Endothelial cell of umbilical vein (primary cell): ENCODE results near the gene WNT6. TPM values are rescaled to one million over a fixed set of nuclear protein-coding genes. Genes with fewer than 3 reads are reported as not detected.

ENCODE experiments used
- BruUV-seq: library from RNA; stranded (reverse); fragments of 400-500 nt; replicated peaks from 2 replicates; lab custom pipeline; 2021; lab: Mats Ljungman, UMichigan
- CTCF ChIA-PET: fragments of 300-600, 350-600 bp; sonication (Branson Sonifier 250); formaldehyde crosslinking; loops from one replicate; lab custom pipeline; 2021; ENCODE audit warnings: antibody characterized with exemption, inconsistent platforms; lab: Charles Lee
- POLR2A ChIA-PET: fragments of 300-600, 350-600 bp; sonication (Branson Sonifier 250); formaldehyde crosslinking; loops from one replicate; lab custom pipeline; 2021; ENCODE audit warnings: antibody characterized with exemption, inconsistent platforms; lab: Charles Lee
- DNase-seq: peaks from one replicate; pipeline ENCODE4 v3.0.0-alpha.2; 2011; ENCODE audit warnings: low read depth, low spot score
- FAIRE-seq: peaks from 2 replicates; lab custom pipeline; 2011; peaks lifted over from hg19 to GRCh38; lab: Jason Lieb, UNC
- H2AFZ ChIP-seq: 2 replicates; pipeline ENCODE4 v1.6.0; 2012; ENCODE audit warnings: low read depth, low read length, control low read depth, inconsistent platforms
- H3K27ac ChIP-seq: 2 replicates; pipeline ENCODE4 v1.5.1; 2011; ENCODE audit warnings: low read depth, mild to moderate bottlenecking, control low read depth, low read length, moderate library complexity; ENCODE audit not compliant: insufficient read depth
- H3K27me3 ChIP-seq, 2 experiments: 2 replicates each; pipeline versions ENCODE4 v1.6.0 to v1.6.1; 2011; ENCODE audit warnings: low read length in 2 of 2, mixed read lengths in 1 of 2; ENCODE audit not compliant: control insufficient read depth in 2 of 2, insufficient read depth in 2 of 2
- H3K36me3 ChIP-seq, 2 experiments: 2 replicates in 1 of 2; 3 replicates in 1 of 2; pipeline ENCODE4 v1.5.1; 2011; ENCODE audit warnings: low read length in 2 of 2, mild to moderate bottlenecking in 1 of 2, moderate library complexity in 1 of 2; ENCODE audit not compliant: control insufficient read depth in 2 of 2, insufficient read depth in 2 of 2; ENCODE audit errors: extremely low read depth in 1 of 2
- H3K4me1 ChIP-seq: 3 replicates; pipeline ENCODE4 v1.5.1; 2011; ENCODE audit warnings: mild to moderate bottlenecking, low read length; ENCODE audit not compliant: control insufficient read depth, insufficient read depth; ENCODE audit errors: extremely low read depth
- H3K4me2 ChIP-seq: 2 replicates; pipeline ENCODE4 v1.6.1; 2011; ENCODE audit warnings: low read length, control low read depth, mixed read lengths; ENCODE audit not compliant: insufficient read depth
- H3K4me3 ChIP-seq, 3 experiments: fragments of 200-600 bp in 1 of 3; sonication (generic), shearing (Covaris generic) in 1 of 3; replicated peaks in 1 of 3; 2 replicates each; pipeline ENCODE4 v1.5.1; 2011 to 2016; ENCODE audit warnings: control low read depth in 3 of 3, low read length in 3 of 3, mild to moderate bottlenecking in 2 of 3, inconsistent platforms in 1 of 3, low read depth in 1 of 3, moderate library complexity in 1 of 3; ENCODE audit not compliant: insufficient read depth in 1 of 3
- H3K79me2 ChIP-seq: 2 replicates; pipeline ENCODE4 v1.6.0; 2012; ENCODE audit warnings: low read length, inconsistent platforms; ENCODE audit not compliant: control insufficient read depth, insufficient read depth
- H3K9ac ChIP-seq: replicated peaks from 2 replicates; pipeline ENCODE3; 2011; ENCODE audit warnings: low read length, control low read depth; ENCODE audit not compliant: insufficient read depth; ENCODE audit errors: extremely low read depth
- H3K9me1 ChIP-seq: replicated peaks from 3 replicates; pipeline ENCODE4 v1.6.0; 2011; ENCODE audit warnings: mild to moderate bottlenecking, low read length; ENCODE audit not compliant: control insufficient read depth, insufficient read depth; ENCODE audit errors: extremely low read depth
- H3K9me3 ChIP-seq: replicated peaks from 2 replicates; pipeline ENCODE4 v1.5.1; 2012; ENCODE audit warnings: low read length, inconsistent platforms; ENCODE audit not compliant: control insufficient read depth, insufficient read depth
- H4K20me1 ChIP-seq: replicated peaks from 2 replicates; pipeline ENCODE3; 2011; ENCODE audit warnings: mild to moderate bottlenecking, low read length; ENCODE audit not compliant: control insufficient read depth, insufficient read depth; ENCODE audit errors: extremely low read depth
- CTCF ChIP-seq, 2 donors: IDR thresholded peaks; 1 replicate in 1 of 2; 2 replicates in 1 of 2; pipeline ENCODE4 v1.5.1; 2011; ENCODE audit warnings: low read length in 2 of 2, mild to moderate bottlenecking in 2 of 2, moderate library complexity in 2 of 2, control low read depth in 1 of 2, inconsistent platforms in 1 of 2, low read depth in 1 of 2; ENCODE audit not compliant: insufficient read depth in 1 of 2; ENCODE audit errors: extremely low read depth in 1 of 2
- EZH2 ChIP-seq: IDR thresholded peaks from 2 replicates; pipeline ENCODE4 v1.6.1; 2012; ENCODE audit warnings: borderline replicate concordance, low read depth, mild to moderate bottlenecking, moderate library complexity, low read length, inconsistent platforms; ENCODE audit not compliant: severe bottlenecking
- FOS ChIP-seq: IDR thresholded peaks from 2 replicates; pipeline ENCODE4 v1.6.1; 2011; ENCODE audit warnings: mild to moderate bottlenecking, low read length, moderate library complexity, borderline replicate concordance; ENCODE audit not compliant: insufficient read depth
- GATA2 ChIP-seq: IDR thresholded peaks from 2 replicates; pipeline ENCODE4 v1.7.0; 2011; ENCODE audit warnings: low read depth, mild to moderate bottlenecking, moderate library complexity, mixed read lengths, low read length; ENCODE audit not compliant: insufficient read length, insufficient read depth
- JUN ChIP-seq: IDR thresholded peaks from 2 replicates; pipeline ENCODE4 v1.6.1; 2011; ENCODE audit warnings: borderline replicate concordance, low read depth; ENCODE audit not compliant: insufficient read length, insufficient read depth
- MAX ChIP-seq: IDR thresholded peaks from 2 replicates; pipeline ENCODE4 v1.6.1; 2011; ENCODE audit not compliant: insufficient read depth, insufficient read length
- MYC ChIP-seq: IDR thresholded peaks from one replicate; pipeline ENCODE4 v1.6.1; 2011; ENCODE audit warnings: mild to moderate bottlenecking, low read depth, low read length
- POLR2A ChIP-seq: IDR thresholded peaks from 2 replicates; pipeline ENCODE4 v1.6.1; 2012; ENCODE audit warnings: low read depth, mild to moderate bottlenecking, control low read depth, low read length
- POLR2AphosphoS5 ChIP-seq: IDR thresholded peaks from 2 replicates; pipeline ENCODE4 v1.6.1; 2012; ENCODE audit warnings: low read depth, mild to moderate bottlenecking, control low read depth, low read length, moderate library complexity; ENCODE audit not compliant: insufficient read depth
- dilution Hi-C: fragments of 300-500 bp; cut with MboI; formaldehyde crosslinking; loops from one replicate; pipeline ENCODE4 v1.15.0; 2019; ENCODE audit warnings: low sequenced_read_pairs; ENCODE audit not compliant: extremely low pct_ligation_motif_present
- intact Hi-C: fragments of 100-400 bp; cut with micrococcal nuclease; formaldehyde crosslinking; loops from one replicate; pipeline ENCODE4 v1.10.0; 2022
- polyA plus RNA-seq, 4 experiments: library from polyadenylated mRNA; depleted of rRNA in 3 of 4; stranded (reverse) in 3 of 4; unstranded in 1 of 4; fragments of >200 nt; gene quantifications; 2 replicates each; pipeline versions ENCODE4 v1.2.1 to v1.2.3, GENCODE V29; 2011 to 2012; ENCODE audit warnings: missing spikeins in 1 of 4
- total RNA-seq: library from RNA; stranded (reverse); gene quantifications from 2 replicates; pipeline ENCODE4 v1.2.3, GENCODE V29; 2021

WNT6 gene
- total and polyA plus RNA-seq, 2 donors (not counting 3 experiments of a cell fraction or from before 2014, with no cell fraction given): not detected

- Histone ChIP-seq H2AFZ (no peak overlapping the region), H3K36me3 (peaks cover 0 to 7% of the 10 kb centered on the region in 2 experiments), H3K27me3 (peaks cover 0 to 2% of the 10 kb centered on the region in 2 experiments), H3K9ac (no peak overlapping the region), H3K79me2 (no peaks in the 10 kb centered on the region), H3K9me1 (no peaks in the 10 kb centered on the region), H3K4me1 (no peaks in the 10 kb centered on the region), H4K20me1 (no peaks in the 10 kb centered on the region), H3K4me2 (no peak overlapping the region), H3K4me3 (no peak overlapping the region), H3K9me3 (no peaks in the 10 kb centered on the region), H3K27ac (no peak overlapping the region)
- DNase-seq (no peak), FAIRE-seq (no peak)
- intact Hi-C loops: no loop called here
- ChIA-PET POLR2A (no interaction called here), CTCF (interaction anchor here (3.3 kb wide), 1 partner anchor 33 kb away, joined by 20 read pairs; no protein-coding TSS in a partner anchor)
- dilution Hi-C loops: no loop called here
- TF ChIP-seq CTCF (IDR thresholded peaks at IDR 0.05; ENCODE audit: extremely low read depth in 1 of 2, insufficient read depth in 1 of 2, low read depth in 1 of 2, low read length in 2 of 2) (no peak), EZH2 (no peak), POLR2A (no peak), JUN (no peak), GATA2 (no peak), MAX (no peak), POLR2AphosphoS5 (no peak), FOS (no peak), MYC (no peak)
- BruUV-seq: no TSS peak
Measured at GRCh38 chr2:218815244-218815637, 44.4 kb upstream of the WNT6 start.
